Transverse colon (tissue), 3 donors: Measurements from ENCODE around the gene TRAF6.

Source experiments
- POLR2A ChIP-seq: fragments of 450-650 bp; IDR thresholded peaks from one replicate; pipeline ENCODE4 v1.6.1; 2016; ENCODE audit warnings: antibody characterized with exemption, mild to moderate bottlenecking, moderate library complexity
- TF ChIP-seq, protein P1 (sequence below), 5 experiments: fragments of 200-600 bp in 3 of 5; fragments of 450-650 bp in 2 of 5; sonication (generic) in 3 of 5; IDR thresholded peaks; 1 replicate in 2 of 5; 2 replicates in 3 of 5; pipeline ENCODE4 v1.5.1; 2016 to 2017; ENCODE audit warnings: antibody characterized with exemption in 5 of 5, inconsistent platforms in 3 of 5, mild to moderate bottlenecking in 2 of 5, moderate library complexity in 1 of 5

DNA sequence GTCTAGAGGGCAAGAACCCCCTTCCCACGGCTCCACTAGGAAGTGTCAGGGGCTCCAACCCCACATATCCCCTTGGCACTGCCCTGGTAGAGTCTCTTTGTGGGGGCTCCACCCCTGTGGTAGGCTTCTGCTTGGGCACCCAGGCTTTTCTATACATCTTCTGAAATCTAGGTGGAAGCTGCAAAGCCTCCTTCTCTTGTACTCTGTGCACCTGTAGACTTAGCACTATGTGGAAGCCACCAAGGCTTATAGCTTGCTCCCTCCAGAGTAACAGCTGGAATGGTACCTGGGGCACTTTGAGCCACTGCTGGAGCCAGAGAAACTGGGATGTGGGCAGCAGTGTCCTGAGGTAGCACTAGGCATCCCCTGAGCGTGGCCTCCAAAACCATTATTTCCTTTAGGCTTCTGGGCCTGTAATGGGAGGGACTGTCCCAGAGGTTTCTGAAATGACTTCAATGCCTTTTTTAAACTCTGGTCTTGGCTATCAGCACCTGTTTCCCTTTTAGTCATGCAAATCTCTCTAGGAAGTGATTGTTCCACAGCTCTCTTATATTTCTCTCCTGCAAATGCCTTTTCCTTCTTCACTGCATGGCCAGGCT is 68.4 kb downstream of the TRAF6 start:
- TF ChIP-seq, protein P1, sequence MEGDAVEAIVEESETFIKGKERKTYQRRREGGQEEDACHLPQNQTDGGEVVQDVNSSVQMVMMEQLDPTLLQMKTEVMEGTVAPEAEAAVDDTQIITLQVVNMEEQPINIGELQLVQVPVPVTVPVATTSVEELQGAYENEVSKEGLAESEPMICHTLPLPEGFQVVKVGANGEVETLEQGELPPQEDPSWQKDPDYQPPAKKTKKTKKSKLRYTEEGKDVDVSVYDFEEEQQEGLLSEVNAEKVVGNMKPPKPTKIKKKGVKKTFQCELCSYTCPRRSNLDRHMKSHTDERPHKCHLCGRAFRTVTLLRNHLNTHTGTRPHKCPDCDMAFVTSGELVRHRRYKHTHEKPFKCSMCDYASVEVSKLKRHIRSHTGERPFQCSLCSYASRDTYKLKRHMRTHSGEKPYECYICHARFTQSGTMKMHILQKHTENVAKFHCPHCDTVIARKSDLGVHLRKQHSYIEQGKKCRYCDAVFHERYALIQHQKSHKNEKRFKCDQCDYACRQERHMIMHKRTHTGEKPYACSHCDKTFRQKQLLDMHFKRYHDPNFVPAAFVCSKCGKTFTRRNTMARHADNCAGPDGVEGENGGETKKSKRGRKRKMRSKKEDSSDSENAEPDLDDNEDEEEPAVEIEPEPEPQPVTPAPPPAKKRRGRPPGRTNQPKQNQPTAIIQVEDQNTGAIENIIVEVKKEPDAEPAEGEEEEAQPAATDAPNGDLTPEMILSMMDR (IDR thresholded peaks at IDR 0.05) = no peak
- no peak for TF ChIP-seq POLR2A
